SK-N-SH treated with all-trans-retinoic acid at 6 μM for 48 hours (cell line): ENCODE measurements around the gene DHX16.

Experiments used
- ARNTL ChIP-seq: fragments of 450-650 bp; formaldehyde crosslinking; IDR thresholded peaks from 2 replicates; pipeline ENCODE4 v1.5.0; 2020; ENCODE audit warnings: low read depth, mild to moderate bottlenecking, moderate library complexity, borderline replicate concordance
- ESRRG ChIP-seq: fragments of 250-450 bp; sonication (Bioruptor Pico); IDR thresholded peaks from 2 replicates; pipeline ENCODE4 v1.6.1; 2021; ENCODE audit warnings: mild to moderate bottlenecking
- ISL1 ChIP-seq: fragments of 250-450 bp; sonication (Bioruptor Pico); IDR thresholded peaks from 2 replicates; pipeline ENCODE4 v2.1.2; 2022; ENCODE audit warnings: mild to moderate bottlenecking, moderate library complexity
- RARB ChIP-seq: fragments of 250-450 bp; sonication (Bioruptor Pico); IDR thresholded peaks from 2 replicates; pipeline ENCODE4 v1.8.0; 2021; ENCODE audit warnings: mild to moderate bottlenecking, moderate library complexity
- TCF4 ChIP-seq: fragments of 250-450 bp; sonication (Bioruptor Pico); IDR thresholded peaks from 2 replicates; pipeline ENCODE4 v1.8.0; 2021; ENCODE audit warnings: mild to moderate bottlenecking, moderate library complexity, borderline replicate concordance
- ZFP3 ChIP-seq: fragments of 250-450 bp; sonication (Bioruptor Pico); IDR thresholded peaks from 2 replicates; pipeline ENCODE4 v1.5.0; 2020; ENCODE audit warnings: mild to moderate bottlenecking, moderate library complexity
- ZFP30 ChIP-seq: fragments of 450-650 bp; formaldehyde crosslinking; IDR thresholded peaks from 2 replicates; pipeline ENCODE4 v1.5.0; 2022; ENCODE audit warnings: mild to moderate bottlenecking, moderate library complexity
- ZNF70 ChIP-seq: fragments of 450-650 bp; formaldehyde crosslinking; IDR thresholded peaks from 2 replicates; pipeline ENCODE4 v1.5.0; 2020; ENCODE audit warnings: mild to moderate bottlenecking, moderate library complexity
- ZNF8 ChIP-seq: fragments of 450-650 bp; formaldehyde crosslinking; IDR thresholded peaks from 2 replicates; pipeline ENCODE4 v1.5.0; 2020; ENCODE audit warnings: mild to moderate bottlenecking, moderate library complexity
- TF ChIP-seq, protein P1 (sequence below): fragments of 250-450 bp; sonication (Bioruptor Pico); IDR thresholded peaks from 2 replicates; pipeline ENCODE4 v1.8.0; 2021; ENCODE audit warnings: low read depth, mild to moderate bottlenecking, moderate library complexity, borderline replicate concordance
- TF ChIP-seq, protein P2 (sequence below): fragments of 250-450 bp; sonication (Bioruptor Pico); IDR thresholded peaks from 2 replicates; pipeline ENCODE4 v1.5.1; 2020; ENCODE audit warnings: low read depth, mild to moderate bottlenecking, moderate library complexity
- TF ChIP-seq, protein P3 (sequence below): fragments of 250-450 bp; sonication (Bioruptor Pico); IDR thresholded peaks from 2 replicates; pipeline ENCODE4 v1.5.1; 2021; ENCODE audit warnings: mild to moderate bottlenecking, moderate library complexity

DNA sequence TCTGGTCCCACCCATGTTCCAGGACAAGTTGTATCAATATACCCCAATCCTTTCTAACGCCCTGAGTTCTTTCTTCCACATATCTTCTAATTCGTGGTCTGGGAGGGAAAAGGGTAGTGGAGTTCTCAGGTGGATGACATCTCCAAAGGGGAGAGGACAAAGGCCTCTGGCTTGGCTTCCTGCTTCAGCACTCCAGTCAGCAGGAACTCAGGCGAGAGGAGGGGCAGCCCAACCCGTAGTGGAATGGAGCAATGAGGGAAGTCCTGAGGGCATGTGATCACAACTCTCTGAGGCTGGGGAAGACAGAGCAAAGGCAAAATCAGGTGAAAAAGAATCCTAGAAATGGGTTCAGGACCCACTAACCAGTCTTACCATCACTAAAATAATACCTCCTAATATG is 27.5 kb upstream of the DHX16 start:
- TF ChIP-seq, protein P1, sequence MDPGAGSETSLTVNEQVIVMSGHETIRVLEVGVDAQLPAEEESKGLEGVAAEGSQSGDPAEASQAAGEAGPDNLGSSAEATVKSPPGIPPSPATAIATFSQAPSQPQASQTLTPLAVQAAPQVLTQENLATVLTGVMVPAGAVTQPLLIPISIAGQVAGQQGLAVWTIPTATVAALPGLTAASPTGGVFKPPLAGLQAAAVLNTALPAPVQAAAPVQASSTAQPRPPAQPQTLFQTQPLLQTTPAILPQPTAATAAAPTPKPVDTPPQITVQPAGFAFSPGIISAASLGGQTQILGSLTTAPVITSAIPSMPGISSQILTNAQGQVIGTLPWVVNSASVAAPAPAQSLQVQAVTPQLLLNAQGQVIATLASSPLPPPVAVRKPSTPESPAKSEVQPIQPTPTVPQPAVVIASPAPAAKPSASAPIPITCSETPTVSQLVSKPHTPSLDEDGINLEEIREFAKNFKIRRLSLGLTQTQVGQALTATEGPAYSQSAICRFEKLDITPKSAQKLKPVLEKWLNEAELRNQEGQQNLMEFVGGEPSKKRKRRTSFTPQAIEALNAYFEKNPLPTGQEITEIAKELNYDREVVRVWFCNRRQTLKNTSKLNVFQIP (CRISPR knock-in tag) = no peak
- TF ChIP-seq RARB (CRISPR knock-in tag) = no peak
- TF ChIP-seq, protein P2, sequence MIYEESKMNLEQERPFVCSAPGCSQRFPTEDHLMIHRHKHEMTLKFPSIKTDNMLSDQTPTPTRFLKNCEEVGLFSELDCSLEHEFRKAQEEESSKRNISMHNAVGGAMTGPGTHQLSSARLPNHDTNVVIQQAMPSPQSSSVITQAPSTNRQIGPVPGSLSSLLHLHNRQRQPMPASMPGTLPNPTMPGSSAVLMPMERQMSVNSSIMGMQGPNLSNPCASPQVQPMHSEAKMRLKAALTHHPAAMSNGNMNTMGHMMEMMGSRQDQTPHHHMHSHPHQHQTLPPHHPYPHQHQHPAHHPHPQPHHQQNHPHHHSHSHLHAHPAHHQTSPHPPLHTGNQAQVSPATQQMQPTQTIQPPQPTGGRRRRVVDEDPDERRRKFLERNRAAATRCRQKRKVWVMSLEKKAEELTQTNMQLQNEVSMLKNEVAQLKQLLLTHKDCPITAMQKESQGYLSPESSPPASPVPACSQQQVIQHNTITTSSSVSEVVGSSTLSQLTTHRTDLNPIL (CRISPR knock-in tag) = no peak
- TF ChIP-seq ARNTL (CRISPR knock-in tag) = no peak
- TF ChIP-seq ZFP30 = no peak
- no peak for TF ChIP-seq ZNF70 (CRISPR knock-in tag)
- TF ChIP-seq ZFP3 (CRISPR knock-in tag) = no peak
- no peak for TF ChIP-seq ISL1 (CRISPR knock-in tag)
- TF ChIP-seq, protein P3, sequence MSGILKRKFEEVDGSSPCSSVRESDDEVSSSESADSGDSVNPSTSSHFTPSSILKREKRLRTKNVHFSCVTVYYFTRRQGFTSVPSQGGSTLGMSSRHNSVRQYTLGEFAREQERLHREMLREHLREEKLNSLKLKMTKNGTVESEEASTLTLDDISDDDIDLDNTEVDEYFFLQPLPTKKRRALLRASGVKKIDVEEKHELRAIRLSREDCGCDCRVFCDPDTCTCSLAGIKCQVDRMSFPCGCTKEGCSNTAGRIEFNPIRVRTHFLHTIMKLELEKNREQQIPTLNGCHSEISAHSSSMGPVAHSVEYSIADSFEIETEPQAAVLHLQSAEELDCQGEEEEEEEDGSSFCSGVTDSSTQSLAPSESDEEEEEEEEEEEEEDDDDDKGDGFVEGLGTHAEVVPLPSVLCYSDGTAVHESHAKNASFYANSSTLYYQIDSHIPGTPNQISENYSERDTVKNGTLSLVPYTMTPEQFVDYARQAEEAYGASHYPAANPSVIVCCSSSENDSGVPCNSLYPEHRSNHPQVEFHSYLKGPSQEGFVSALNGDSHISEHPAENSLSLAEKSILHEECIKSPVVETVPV = no peak
- no peak for TF ChIP-seq ZNF8 (CRISPR knock-in tag)
- TF ChIP-seq ESRRG (CRISPR knock-in tag) = no peak
- TF ChIP-seq TCF4 (CRISPR knock-in tag) = no peak
